Liver (tissue), 9 donors: ENCODE results near the gene MACROH2A2. TPM values are rescaled to one million over a fixed set of nuclear protein-coding genes. Genes with fewer than 3 reads are reported as not detected.
"Not testable (repeated sequence)": the region's sequence is repeated elsewhere in the genome, so short reads cannot be mapped to it uniquely, and the experiment has no call there.

Experiments used
- DNase-seq: peaks from one replicate; pipeline ENCODE4 v3.0.0-alpha.2; 2017; ENCODE audit warnings: low spot score
- H3K27ac ChIP-seq, 2 donors: one replicate each; pipeline ENCODE4 v1.7.0; 2013; ENCODE audit warnings: inconsistent platforms in 2 of 2, low read length in 2 of 2, control low read depth in 1 of 2, low read depth in 1 of 2, mild to moderate bottlenecking in 1 of 2
- H3K27me3 ChIP-seq, 4 donors: one replicate each; pipeline versions ENCODE4 v1.6.1 to v1.7.0; 2013; ENCODE audit warnings: low read length in 3 of 4, inconsistent platforms in 1 of 4, mild to moderate bottlenecking in 1 of 4, moderate library complexity in 1 of 4; ENCODE audit not compliant: control insufficient read depth in 4 of 4, insufficient read depth in 4 of 4
- H3K36me3 ChIP-seq, 4 donors: one replicate each; pipeline versions ENCODE4 v1.6.1 to v1.7.0; 2013; ENCODE audit warnings: low read length in 3 of 4, mild to moderate bottlenecking in 3 of 4, low read depth in 1 of 4, moderate library complexity in 1 of 4; ENCODE audit not compliant: control insufficient read depth in 4 of 4, insufficient read depth in 3 of 4
- H3K4me1 ChIP-seq, 4 donors: one replicate each; pipeline versions ENCODE4 v1.6.1 to v1.7.0; 2013; ENCODE audit warnings: low read length in 3 of 4, mild to moderate bottlenecking in 3 of 4, moderate library complexity in 1 of 4; ENCODE audit not compliant: control insufficient read depth in 4 of 4, insufficient read depth in 4 of 4
- H3K4me3 ChIP-seq, 3 donors: one replicate each; pipeline versions ENCODE4 v1.6.1 to v1.7.0; 2013; ENCODE audit warnings: low read length in 3 of 3, control low read depth in 1 of 3, low read depth in 1 of 3, mild to moderate bottlenecking in 1 of 3
- H3K9ac ChIP-seq, 2 donors: one replicate each; pipeline ENCODE4 v1.7.0; 2013; ENCODE audit warnings: low read length in 2 of 2, mild to moderate bottlenecking in 2 of 2, moderate library complexity in 2 of 2, control low read depth in 1 of 2, low read depth in 1 of 2
- H3K9me3 ChIP-seq, 4 donors: one replicate each; pipeline versions ENCODE4 v1.6.1 to v1.7.0; 2013; ENCODE audit warnings: low read length in 3 of 4; ENCODE audit not compliant: control insufficient read depth in 4 of 4
- ATF3 ChIP-seq: IDR thresholded peaks from 2 replicates; pipeline ENCODE4 v1.6.1; 2016; ENCODE audit warnings: antibody characterized with exemption
- GABPA ChIP-seq, 2 donors: IDR thresholded peaks in 1 of 2; conservative IDR thresholded peaks in 1 of 2; 2 replicates each; pipeline ENCODE4 v1.6.1; 2016; ENCODE audit warnings: antibody characterized with exemption in 2 of 2, mild to moderate bottlenecking in 1 of 2, moderate library complexity in 1 of 2
- HNF4A ChIP-seq, 2 donors: conservative IDR thresholded peaks; 2 replicates each; pipeline ENCODE4 v1.6.1; 2016; ENCODE audit warnings: antibody characterized with exemption in 2 of 2, mild to moderate bottlenecking in 2 of 2
- HNF4G ChIP-seq: IDR thresholded peaks from 2 replicates; pipeline ENCODE4 v1.6.1; 2016; ENCODE audit warnings: antibody characterized with exemption
- JUND ChIP-seq, 2 donors: IDR thresholded peaks; 2 replicates each; pipeline ENCODE4 v1.6.1; 2016; ENCODE audit warnings: antibody characterized with exemption in 2 of 2
- MAX ChIP-seq: IDR thresholded peaks from 2 replicates; pipeline ENCODE4 v1.6.1; 2016; ENCODE audit warnings: antibody characterized with exemption
- NR2F2 ChIP-seq: IDR thresholded peaks from 2 replicates; pipeline ENCODE4 v1.6.1; 2016; ENCODE audit warnings: antibody characterized with exemption
- RAD21 ChIP-seq, 2 donors: IDR thresholded peaks; 2 replicates each; pipeline ENCODE4 v1.6.1; 2016; ENCODE audit warnings: antibody characterized with exemption in 2 of 2, mild to moderate bottlenecking in 2 of 2
- REST ChIP-seq: IDR thresholded peaks from 2 replicates; pipeline ENCODE4 v1.6.1; 2016; ENCODE audit warnings: antibody characterized with exemption, mild to moderate bottlenecking
- RXRA ChIP-seq, 2 donors: IDR thresholded peaks; 2 replicates each; pipeline ENCODE4 v1.6.1; 2017 to 2018; ENCODE audit warnings: antibody characterized with exemption in 2 of 2, mild to moderate bottlenecking in 1 of 2
- SP1 ChIP-seq: IDR thresholded peaks from 2 replicates; pipeline ENCODE4 v1.6.1; 2018; ENCODE audit warnings: antibody characterized with exemption, mild to moderate bottlenecking
- TAF1 ChIP-seq: conservative IDR thresholded peaks from 2 replicates; pipeline ENCODE4 v1.6.1; 2016; ENCODE audit warnings: antibody characterized with exemption, mild to moderate bottlenecking
- WGBS: extraction: QIAGEN DNeasy Blood & Tissue Kit; methylation state at CpG from one replicate; pipeline ENCODE4 v1.1.7; 2013; 5-methylcytosine and 5-hydroxymethylcytosine counted together
- polyA plus RNA-seq, 2 donors: library from polyadenylated mRNA; stranded (reverse) in 1 of 2; unstranded in 1 of 2; fragments of 200-250 nt in 1 of 2; fragments of >200 nt in 1 of 2; fragmentation: Nextera tagmentation in 1 of 2; extraction: Ambion mirVana in 1 of 2; gene quantifications; one replicate each; pipeline versions ENCODE4 v1.2.1 to v1.2.3, GENCODE V29; 2013 to 2015
- total RNA-seq, 2 donors: library from RNA; depleted of rRNA; stranded (reverse); fragments of >200 nt; gene quantifications; one replicate each; pipeline ENCODE4 v1.2.3, GENCODE V29; 2014
- TF ChIP-seq, protein P1 (sequence below): fragments of 150-350 bp; IDR thresholded peaks from 2 replicates; pipeline ENCODE4 v1.5.1; 2017; ENCODE audit warnings: improper control_type of control experiment, low read depth, low read length; ENCODE audit not compliant: missing input control
- donor health status: healthy.
- donor health status: healthy.
- donor health status: healthy.
- donor health status: healthy.
- donor health status: healthy.

The MACROH2A2 gene
- total and polyA plus RNA-seq, 4 donors = 1.2 to 7.2 (median 3.4) TPM

DNA sequence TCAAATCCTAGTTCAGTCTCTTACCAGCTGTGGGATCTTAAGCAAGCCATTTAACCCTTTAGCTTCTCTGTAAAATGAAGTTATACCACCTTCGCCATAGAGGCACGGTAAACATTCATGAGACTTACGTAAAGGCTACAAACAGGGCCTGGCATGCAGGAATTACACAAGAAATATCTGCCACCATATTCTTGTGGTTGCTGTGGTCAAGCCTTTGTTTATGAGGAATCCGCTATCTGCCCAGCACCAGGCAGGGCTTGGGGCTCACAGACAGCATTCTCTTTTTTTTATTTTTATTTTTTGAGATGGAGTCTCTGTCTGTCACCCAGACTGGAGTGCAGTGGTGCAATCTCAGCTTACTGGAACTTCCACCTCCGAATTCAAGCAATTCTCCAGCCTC, 70.1 kb downstream of the MACROH2A2 start:
- Histone ChIP-seq H3K36me3 (peaks cover 3 to 25% (median 11%) of the 10 kb centered on the region in 4 donors), H3K9me3 (no peaks in the 10 kb centered on the region), H3K27me3 (no peaks in the 10 kb centered on the region), H3K4me3 (no peak overlapping the region), H3K4me1 (no peaks in the 10 kb centered on the region), H3K9ac (no peak overlapping the region), H3K27ac (no peak overlapping the region)
- WGBS = 92% methylated on average over 5 of the region's 5 CpGs
- DNase-seq = no peak
- TF ChIP-seq ATF3 (no peak), GABPA (IDR thresholded peaks at IDR 0.05 in 1 of 2, conservative IDR thresholded peaks at IDR 0.05 in 1 of 2) (no peak), HNF4A (conservative IDR thresholded peaks at IDR 0.05) (no peak), NR2F2 (no peak), SP1 (no peak), RXRA (IDR thresholded peaks at IDR 0.05) (no peak), HNF4G (no peak), TAF1 (no peak)

DNA sequence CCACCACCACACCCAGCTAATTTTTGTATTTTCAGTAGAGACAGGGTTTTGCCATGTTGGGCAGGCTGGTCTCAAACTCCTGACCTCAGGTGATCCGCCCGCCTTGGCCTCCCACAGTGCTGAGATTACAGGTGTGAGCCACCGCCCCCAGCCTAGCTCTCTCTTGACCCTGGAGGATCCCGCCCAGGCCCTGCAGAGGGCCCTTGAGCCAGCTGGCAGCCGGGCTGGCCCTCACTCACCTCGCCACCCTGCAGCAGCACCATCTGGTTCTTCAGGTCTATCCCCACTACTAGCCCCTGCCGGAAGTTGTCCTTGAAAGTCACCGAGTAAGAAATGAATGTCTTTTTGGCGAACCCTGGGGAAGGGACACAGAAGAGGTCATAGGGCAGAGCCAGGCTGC, 70.5 kb downstream of the MACROH2A2 start:
- DNase-seq, H3K4me3 ChIP-seq, H3K27me3 ChIP-seq, H3K27ac ChIP-seq, H3K4me1 ChIP-seq, H3K9me3 ChIP-seq, H3K9ac ChIP-seq: not testable (repeated sequence)
- WGBS = 97% methylated on average over 9 of the region's 9 CpGs
- peaks cover 3 to 22% (median 9%) of the 10 kb centered on the region in 4 donors for H3K36me3 ChIP-seq

DNA sequence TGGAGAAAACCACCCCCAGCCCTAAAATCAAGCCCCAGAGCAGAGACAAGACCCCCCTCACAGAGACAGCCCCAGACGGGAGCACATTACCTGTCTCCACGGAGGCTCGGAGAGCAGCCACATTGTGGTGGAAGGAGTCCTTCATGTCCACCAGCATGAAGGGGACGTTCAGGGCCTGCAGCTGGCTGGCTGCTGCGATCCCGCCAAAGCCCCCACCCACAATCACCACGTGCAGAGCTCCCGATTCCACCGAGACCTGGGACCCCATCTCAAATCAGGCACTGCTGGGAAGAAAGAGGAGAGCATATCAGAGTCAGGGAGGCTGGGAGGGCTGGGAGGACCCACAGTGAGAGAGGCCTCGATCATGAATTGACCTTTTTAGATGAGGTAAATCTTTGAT, 71.2 kb downstream of the MACROH2A2 start:
- no peaks in the 10 kb centered on the region for H3K9me3 ChIP-seq
- H3K27ac ChIP-seq = no peak overlapping the region
- 96% methylated on average over 10 of the region's 10 CpGs for WGBS

More for the DNA sequence above, 71.2 kb downstream of the MACROH2A2 start:
- Histone ChIP-seq H3K4me3 (no peak overlapping the region), H3K4me1 (no peaks in the 10 kb centered on the region), H3K27me3 (no peaks in the 10 kb centered on the region), H3K36me3 (peaks cover 3 to 20% (median 6%) of the 10 kb centered on the region in 4 donors), H3K9ac (no peak overlapping the region)
- no peak for DNase-seq
- no peak for TF ChIP-seq RAD21 (IDR thresholded peaks at IDR 0.05)
- TF ChIP-seq, protein P1, sequence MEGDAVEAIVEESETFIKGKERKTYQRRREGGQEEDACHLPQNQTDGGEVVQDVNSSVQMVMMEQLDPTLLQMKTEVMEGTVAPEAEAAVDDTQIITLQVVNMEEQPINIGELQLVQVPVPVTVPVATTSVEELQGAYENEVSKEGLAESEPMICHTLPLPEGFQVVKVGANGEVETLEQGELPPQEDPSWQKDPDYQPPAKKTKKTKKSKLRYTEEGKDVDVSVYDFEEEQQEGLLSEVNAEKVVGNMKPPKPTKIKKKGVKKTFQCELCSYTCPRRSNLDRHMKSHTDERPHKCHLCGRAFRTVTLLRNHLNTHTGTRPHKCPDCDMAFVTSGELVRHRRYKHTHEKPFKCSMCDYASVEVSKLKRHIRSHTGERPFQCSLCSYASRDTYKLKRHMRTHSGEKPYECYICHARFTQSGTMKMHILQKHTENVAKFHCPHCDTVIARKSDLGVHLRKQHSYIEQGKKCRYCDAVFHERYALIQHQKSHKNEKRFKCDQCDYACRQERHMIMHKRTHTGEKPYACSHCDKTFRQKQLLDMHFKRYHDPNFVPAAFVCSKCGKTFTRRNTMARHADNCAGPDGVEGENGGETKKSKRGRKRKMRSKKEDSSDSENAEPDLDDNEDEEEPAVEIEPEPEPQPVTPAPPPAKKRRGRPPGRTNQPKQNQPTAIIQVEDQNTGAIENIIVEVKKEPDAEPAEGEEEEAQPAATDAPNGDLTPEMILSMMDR = no peak
- no peak for TF ChIP-seq MAX
- no peak for TF ChIP-seq SP1
- TF ChIP-seq JUND (IDR thresholded peaks at IDR 0.05) = no peak
- TF ChIP-seq GABPA (IDR thresholded peaks at IDR 0.05 in 1 of 2, conservative IDR thresholded peaks at IDR 0.05 in 1 of 2) = no peak
- no peak for TF ChIP-seq REST
